T-helper 1 cell treated with Interleukin-12 subunit alpha and Interleukin-12 subunit beta and Interleukin-4 antibody, amounts not matched to agents 30 μg/mL and 1 μg/mL, for 36 hours (primary cell): ENCODE measurements around the gene TEP1.
A peak's percentile ranks its signal among the peaks of the same experiment; 100 is the strongest.
"Not testable (repeated sequence)": the region's sequence is repeated elsewhere in the genome, so short reads cannot be mapped to it uniquely, and the experiment has no call there.

Experiments
- H3K27ac Mint-ChIP-seq: one replicate; pipeline ENCODE4 v1.8.0; 2021; ENCODE audit warnings: mild to moderate bottlenecking, mixed read lengths
- H3K27me3 Mint-ChIP-seq: one replicate; pipeline ENCODE4 v1.8.0; 2021; ENCODE audit warnings: low read depth, mixed read lengths
- H3K36me3 Mint-ChIP-seq: one replicate; pipeline ENCODE4 v1.8.0; 2021; ENCODE audit warnings: low read depth, mixed read lengths
- H3K4me1 Mint-ChIP-seq: one replicate; pipeline ENCODE4 v1.8.0; 2021; ENCODE audit warnings: low read depth, mixed read lengths
- H3K4me3 Mint-ChIP-seq: one replicate; pipeline ENCODE4 v1.8.0; 2021; ENCODE audit warnings: mild to moderate bottlenecking, moderate library complexity, mixed read lengths
- H3K9me3 Mint-ChIP-seq: one replicate; pipeline ENCODE4 v1.8.0; 2021; ENCODE audit warnings: mixed read lengths

TEP1 gene

DNA sequence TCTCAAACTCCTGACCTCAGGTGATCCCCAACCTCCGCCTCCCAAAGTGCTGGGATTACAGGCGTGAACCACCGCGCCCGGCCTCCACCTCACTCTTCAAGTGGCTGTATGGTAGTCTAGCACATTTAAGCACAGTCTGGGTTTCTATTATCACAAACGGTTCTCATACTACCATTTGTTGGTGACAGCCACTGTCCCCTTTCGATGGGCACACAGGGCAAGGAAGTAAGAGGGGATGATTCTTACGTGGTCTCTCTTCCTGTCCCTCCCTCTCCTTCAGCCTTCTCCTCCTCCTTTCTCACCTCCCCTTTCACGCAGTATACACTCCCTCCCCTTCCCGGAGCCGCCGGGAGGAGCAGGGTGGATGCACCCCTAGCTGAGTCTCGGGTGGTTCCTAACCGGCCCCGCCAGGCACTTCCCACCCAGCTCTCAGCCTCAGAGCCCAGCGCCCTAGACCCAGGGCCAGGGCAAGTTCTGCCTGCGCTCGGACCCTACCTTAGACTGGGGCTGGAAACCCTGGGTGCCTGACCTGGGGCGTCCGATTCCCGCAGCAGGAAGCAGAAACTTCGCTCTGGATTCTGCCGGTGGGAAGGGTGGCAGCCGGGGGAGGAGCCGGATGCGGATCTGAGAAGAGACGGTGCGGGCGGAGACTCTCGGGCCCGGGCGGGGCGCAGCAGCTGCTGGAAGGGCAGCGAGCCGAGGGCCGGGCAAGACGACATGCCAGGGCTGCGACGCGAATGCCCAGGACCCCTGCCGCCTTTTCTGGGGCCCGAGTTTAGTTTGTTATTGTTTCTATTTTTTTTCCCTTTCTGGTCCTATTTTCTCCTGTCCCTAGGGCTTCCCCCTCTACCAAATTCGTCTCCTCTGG lies at the start of gene TEP1:
Gene TEP1, minus strand, starts transcription at position 626 of the 868 bp plus-strand sequence. CDS start 5,062 bp downstream, outside the sequence.
- no peaks in the 10 kb centered on the region for H3K9me3 Mint-ChIP-seq
- H3K27me3 Mint-ChIP-seq, result no peaks in the 10 kb centered on the region
- peaks cover 31% of the 10 kb centered on the region for H3K4me1 Mint-ChIP-seq
- H3K4me3 Mint-ChIP-seq, result peak within 1 kb of the TSS; percentile 99
- peaks cover 8% of the 10 kb centered on the region for H3K36me3 Mint-ChIP-seq
- H3K27ac Mint-ChIP-seq, result peak within 1 kb of the TSS; percentile 96

DNA sequence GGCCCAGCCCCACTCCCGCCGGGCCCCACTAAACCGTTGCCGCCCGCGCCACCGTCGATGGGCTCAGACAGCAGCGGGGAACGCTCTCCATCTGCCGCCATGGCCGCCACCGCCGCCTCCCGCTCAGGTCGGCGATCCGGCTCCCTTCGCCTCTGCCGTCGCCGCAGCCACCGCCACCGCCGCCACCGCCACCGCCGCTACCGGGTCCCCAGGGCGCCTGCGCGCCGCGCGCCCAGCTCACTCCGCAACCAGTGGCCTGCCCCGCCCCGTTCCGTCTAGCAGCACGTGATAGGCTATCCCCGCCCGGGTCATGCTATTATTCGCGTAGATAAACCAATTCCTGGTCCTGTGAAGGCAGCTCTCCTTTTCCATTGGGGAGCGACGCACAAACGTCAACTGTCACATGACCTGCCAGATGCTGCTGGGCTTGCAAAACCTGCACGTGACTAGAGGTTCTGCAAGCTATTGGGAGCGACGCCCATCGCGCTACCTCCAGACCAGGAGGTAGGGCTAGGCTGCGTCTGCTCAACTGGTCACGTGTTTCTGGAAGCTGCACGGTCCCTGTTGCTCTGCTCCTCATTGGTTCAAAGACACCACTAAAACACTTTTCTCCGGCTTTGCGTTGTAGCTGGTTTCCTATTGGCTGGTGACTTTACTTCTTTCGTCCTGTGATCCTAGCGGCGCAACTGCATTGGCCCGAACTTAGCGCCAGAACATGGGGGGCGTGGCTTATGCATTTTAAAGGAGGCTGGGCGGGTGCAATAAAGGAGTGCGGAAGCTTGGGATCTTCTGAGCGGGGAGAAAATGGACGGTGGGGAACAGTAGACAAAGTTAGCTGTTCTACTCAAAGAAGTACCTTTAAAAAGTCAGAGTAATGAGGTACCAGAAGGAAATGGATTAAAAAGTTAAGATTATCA lies 48.2 kb upstream of the TEP1 start, which contains the start of gene PIP4P1:
Gene PIP4P1, minus strand, starts transcription at position 210 of the 917 bp plus-strand sequence. Its CDS starts 109 bp downstream, at position 101.
- H3K4me1 Mint-ChIP-seq, result peaks cover 37% of the 10 kb centered on the region

DNA sequence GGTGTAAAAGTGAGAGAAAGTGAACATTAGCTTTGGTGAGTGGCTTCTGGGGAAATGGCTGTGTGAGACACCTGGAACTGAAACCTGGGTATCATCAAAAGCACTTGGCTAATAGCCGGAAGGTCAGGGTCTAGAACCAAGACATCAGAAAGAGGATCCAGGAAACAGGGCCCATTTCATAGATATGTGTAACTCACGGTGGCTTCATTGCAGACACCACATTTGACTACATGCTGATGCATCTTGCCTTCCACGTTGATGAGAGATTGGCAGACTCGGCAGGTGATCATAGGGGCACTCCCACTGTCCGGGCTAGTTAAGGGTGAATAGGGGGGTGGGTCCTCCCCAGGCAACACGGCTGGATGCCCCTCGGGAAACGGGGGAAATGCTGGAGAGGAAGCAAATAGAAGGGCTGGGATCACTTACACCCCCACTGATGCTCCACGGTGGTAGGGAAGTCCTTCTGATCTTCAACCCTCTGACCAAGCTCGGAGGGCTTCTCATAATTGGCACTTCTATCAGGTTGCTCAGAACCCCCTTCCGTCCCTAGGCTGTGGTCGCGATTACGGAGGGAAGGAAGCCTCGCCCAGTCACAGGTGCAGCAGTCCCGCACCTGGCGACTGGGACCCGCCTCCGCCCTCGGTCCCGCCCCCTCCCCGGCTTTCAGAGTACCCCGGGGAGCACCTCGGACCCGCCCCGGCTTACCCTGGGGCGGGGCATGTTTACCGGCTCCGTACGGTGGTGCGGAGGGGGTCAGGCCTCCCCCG lies 47.3 kb upstream of the TEP1 start:
- Mint-ChIP-seq H3K27ac (peak overlapping the region; percentile 85), H3K4me3 (peak overlapping the region; percentile 90), H3K9me3 (no peaks in the 10 kb centered on the region), H3K27me3 (no peaks in the 10 kb centered on the region), H3K36me3 (peaks cover 17% of the 10 kb centered on the region), H3K4me1 (peaks cover 37% of the 10 kb centered on the region)

More for the DNA sequence above, 48.2 kb upstream of the TEP1 start, which contains the start of gene PIP4P1:
- Mint-ChIP-seq H3K27me3 (peaks cover 2% of the 10 kb centered on the region), H3K9me3 (no peaks in the 10 kb centered on the region), H3K27ac (peak within 1 kb of the TSS; percentile 93), H3K4me3 (peak within 1 kb of the TSS; percentile 90), H3K36me3 (peaks cover 17% of the 10 kb centered on the region)

DNA sequence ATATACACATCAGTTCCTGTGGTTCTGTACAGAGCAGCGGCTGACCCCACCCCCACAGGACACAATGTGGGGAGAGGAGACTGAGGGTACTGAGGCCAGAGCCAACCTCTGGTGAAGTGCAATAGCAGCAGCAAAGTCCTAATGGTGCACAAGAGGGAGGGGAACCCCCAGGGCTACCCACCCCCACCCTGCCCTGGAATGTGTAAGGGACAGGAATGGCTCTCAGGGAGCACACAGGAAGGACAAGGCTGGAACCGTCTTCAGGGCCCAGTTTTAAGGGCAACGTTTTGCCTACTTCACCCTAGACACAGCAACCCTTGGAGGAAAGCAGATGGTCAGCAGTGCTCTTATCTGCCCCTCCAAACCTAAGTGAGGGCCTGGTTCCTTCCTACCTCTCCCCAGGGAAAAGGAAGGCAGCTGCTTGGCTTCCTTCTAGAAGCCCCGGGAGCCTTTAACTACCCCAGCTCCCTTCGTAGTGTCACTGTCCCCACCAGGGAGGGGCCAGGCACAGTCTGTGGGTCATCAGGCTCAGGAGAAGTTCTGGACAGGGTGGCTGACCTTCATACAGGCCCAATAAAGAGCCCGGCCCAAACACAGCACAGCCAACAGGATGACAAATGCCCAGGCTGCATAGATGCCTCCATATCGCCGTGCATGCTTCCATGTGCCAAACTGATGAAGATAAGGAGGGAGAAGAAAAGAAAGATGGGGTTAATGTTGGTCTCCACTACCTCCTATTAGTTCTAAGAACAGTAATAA lies 44.9 kb upstream of the TEP1 start:
- H3K4me1 Mint-ChIP-seq, result peaks cover 37% of the 10 kb centered on the region
- H3K27ac Mint-ChIP-seq, result no peak overlapping the region
- H3K4me3 Mint-ChIP-seq, result no peak overlapping the region
- no peaks in the 10 kb centered on the region for H3K27me3 Mint-ChIP-seq
- H3K36me3 Mint-ChIP-seq, result peaks cover 17% of the 10 kb centered on the region
- H3K9me3 Mint-ChIP-seq, result no peaks in the 10 kb centered on the region

DNA sequence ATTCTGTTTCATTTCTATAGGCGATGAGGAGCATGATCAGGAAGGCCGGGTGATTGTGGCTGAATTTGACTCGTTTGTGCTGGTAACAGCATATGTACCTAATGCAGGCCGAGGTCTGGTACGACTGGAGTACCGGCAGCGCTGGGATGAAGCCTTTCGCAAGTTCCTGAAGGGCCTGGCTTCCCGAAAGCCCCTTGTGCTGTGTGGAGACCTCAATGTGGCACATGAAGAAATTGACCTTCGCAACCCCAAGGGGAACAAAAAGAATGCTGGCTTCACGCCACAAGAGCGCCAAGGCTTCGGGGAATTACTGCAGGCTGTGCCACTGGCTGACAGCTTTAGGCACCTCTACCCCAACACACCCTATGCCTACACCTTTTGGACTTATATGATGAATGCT lies 43.7 kb upstream of the TEP1 start:
- Mint-ChIP-seq H3K36me3 (peaks cover 23% of the 10 kb centered on the region), H3K9me3 (no peaks in the 10 kb centered on the region), H3K4me1 (peaks cover 32% of the 10 kb centered on the region), H3K27ac (no peak overlapping the region), H3K4me3 (no peak overlapping the region), H3K27me3 (no peaks in the 10 kb centered on the region)

DNA sequence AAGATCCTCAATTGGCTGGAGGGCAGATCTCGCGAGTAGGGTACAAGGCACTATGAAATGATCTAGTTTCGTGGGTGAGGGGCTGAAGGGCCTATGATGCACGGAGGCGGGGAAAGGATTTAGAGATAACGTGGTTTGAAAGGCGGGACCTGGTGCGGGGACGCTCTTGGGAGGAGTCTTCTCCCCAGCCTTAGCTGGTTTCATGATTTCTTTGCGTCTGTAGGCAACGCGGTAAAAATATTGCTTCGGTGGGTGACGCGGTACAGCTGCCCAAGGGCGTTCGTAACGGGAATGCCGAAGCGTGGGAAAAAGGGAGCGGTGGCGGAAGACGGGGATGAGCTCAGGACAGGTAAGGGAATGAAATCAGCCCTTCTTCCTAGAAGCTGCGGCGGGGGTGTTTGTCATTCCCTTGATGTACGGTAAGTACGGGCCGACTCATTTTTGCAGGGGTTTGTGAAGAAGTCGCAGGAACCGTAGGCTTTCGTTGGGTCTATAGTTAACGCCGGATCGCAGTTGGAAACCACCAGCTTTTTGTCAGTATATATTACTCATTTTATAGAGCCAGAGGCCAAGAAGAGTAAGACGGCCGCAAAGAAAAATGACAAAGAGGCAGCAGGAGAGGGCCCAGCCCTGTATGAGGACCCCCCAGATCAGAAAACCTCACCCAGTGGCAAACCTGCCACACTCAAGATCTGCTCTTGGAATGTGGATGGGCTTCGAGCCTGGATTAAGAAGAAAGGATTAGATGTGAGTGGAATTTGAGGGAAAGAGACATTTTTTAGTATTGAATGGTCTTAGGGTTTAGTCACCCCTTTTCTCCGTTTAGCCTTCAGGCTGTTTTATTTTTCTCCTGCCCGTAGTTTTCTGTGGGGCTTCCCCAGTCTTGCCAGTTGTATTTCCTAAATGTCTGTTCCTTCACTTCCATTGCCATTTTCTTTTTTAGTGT lies 42.3 kb upstream of the TEP1 start:
- Mint-ChIP-seq H3K4me3 (no peak overlapping the region), H3K4me1 (peaks cover 27% of the 10 kb centered on the region), H3K36me3 (peaks cover 27% of the 10 kb centered on the region), H3K9me3 (no peaks in the 10 kb centered on the region), H3K27me3 (no peaks in the 10 kb centered on the region), H3K27ac (no peak overlapping the region)

DNA sequence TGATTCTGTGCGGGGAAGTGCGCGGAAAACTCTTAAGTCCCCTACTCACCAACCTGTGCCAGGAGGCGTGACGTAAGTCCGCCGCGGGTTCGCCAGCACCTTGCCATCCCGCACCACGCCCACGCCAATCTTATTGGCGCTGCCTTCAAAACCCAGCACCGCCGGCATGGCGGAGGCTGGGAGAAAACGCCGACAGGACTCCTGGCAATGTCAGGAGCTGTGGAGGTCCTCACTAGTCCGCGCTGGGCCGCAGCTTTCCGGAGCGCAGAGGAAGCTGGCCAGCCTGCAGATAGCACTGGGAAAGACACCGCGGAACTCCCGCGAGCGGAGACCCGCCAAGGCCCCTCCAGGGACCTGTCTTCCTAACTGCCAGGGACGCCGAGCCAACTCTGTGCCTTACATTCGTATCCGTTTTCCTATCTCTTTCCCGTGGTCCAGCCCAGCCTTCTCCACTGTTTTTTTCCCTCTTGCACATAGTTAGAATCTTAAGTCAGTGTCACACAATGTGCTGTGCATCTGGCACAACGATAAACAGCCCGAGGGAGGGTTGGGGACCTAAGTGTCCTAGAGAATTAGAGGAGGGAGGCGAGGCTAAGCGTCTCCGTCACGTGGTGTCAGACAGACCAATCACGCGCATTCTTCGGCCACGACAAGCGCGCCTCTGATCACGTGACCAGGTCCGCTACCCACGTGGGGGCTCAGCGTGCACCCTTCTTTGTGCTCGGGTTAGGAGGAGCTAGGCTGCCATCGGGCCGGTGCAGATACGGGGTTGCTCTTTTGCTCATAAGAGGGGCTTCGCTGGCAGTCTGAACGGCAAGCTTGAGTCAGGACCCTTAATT lies 41.4 kb upstream of the TEP1 start, which contains the start of the genes APEX1 and OSGEP:
Gene APEX1, plus strand, starts transcription at position 711 of the 839 bp plus-strand sequence. CDS start 420 bp downstream, outside the sequence.
Gene OSGEP, minus strand, starts transcription at position 297 of the 839 bp plus-strand sequence. Its CDS starts 129 bp downstream, at position 168.
- Mint-ChIP-seq H3K27me3 (no peaks in the 10 kb centered on the region), H3K4me3 (no peak within 1 kb of the TSS), H3K4me1 (peaks cover 21% of the 10 kb centered on the region), H3K9me3 (no peaks in the 10 kb centered on the region), H3K27ac (no peak within 1 kb of the TSS), H3K36me3 (peaks cover 25% of the 10 kb centered on the region)

DNA sequence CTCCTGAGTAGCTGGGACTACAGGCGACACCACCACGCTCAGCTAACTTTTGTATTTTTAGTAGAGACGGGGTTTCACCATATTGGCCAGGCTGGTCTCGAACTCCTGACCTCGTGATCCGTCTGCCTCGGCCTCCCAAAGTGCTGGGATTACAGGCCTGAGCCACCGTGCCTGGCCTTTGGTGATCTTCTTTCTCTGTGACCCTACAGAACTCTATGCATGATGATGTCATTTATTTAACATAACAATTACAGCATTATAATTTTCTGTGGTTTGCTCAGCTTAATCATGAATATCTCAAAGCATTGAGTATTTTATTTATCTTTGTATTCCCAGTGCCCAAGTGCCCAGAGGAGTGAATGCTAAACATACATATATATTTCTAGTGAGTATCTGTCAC lies 39.5 kb upstream of the TEP1 start:
- not testable (repeated sequence) for H3K27ac Mint-ChIP-seq

DNA sequence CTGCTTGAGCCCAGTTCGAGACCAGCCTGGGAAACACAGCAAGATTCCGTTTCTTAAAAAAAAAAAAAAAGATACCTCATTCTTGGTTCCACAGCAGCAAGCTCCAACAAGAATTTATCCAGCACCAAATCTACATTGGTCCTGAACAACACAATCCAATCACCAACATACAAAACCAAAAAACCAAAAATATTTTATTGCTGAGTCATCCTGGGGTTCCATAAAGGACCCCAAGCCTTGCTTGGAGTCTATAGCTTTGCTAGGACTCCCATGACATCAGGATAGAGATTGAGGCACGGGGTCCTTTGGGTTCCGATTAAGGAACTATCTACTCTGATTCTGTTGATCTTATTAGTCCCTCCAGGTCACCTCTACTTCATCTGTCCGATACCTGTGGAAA lies 33.6 kb upstream of the TEP1 start:
- H3K4me1 Mint-ChIP-seq, result peaks cover 7% of the 10 kb centered on the region
- H3K9me3 Mint-ChIP-seq, result no peaks in the 10 kb centered on the region
- no peak overlapping the region for H3K4me3 Mint-ChIP-seq
- no peaks in the 10 kb centered on the region for H3K27me3 Mint-ChIP-seq
- no peak overlapping the region for H3K27ac Mint-ChIP-seq
- peaks cover 32% of the 10 kb centered on the region for H3K36me3 Mint-ChIP-seq

More for the DNA sequence above, 39.5 kb upstream of the TEP1 start:
- not testable (repeated sequence) for H3K4me3 Mint-ChIP-seq, H3K9me3 Mint-ChIP-seq, H3K27me3 Mint-ChIP-seq
- Mint-ChIP-seq H3K36me3 (peaks cover 26% of the 10 kb centered on the region), H3K4me1 (peaks cover 11% of the 10 kb centered on the region)

DNA sequence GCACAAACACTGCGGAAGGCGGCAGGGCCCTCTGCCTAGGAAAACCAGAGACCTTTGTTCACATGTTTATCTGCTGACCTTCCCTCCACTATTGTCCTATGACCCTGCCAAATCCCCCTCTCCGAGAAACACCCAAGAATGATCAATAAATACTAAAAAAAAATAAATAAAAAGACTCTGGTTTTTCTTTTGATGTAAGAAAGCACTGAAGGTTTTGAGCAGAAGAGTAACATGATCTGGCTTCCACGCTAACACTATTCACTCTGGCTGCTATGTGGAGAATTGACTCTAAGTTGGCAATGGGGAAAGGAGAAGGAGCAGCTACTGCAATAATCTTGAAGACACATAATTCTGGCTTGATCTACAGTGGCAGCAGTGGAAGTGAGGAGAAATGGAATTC lies 30.3 kb upstream of the TEP1 start:
- not testable (repeated sequence) for H3K9me3 Mint-ChIP-seq, H3K27me3 Mint-ChIP-seq, H3K27ac Mint-ChIP-seq, H3K4me3 Mint-ChIP-seq
- Mint-ChIP-seq H3K4me1 (peaks cover 17% of the 10 kb centered on the region), H3K36me3 (peaks cover 19% of the 10 kb centered on the region)

DNA sequence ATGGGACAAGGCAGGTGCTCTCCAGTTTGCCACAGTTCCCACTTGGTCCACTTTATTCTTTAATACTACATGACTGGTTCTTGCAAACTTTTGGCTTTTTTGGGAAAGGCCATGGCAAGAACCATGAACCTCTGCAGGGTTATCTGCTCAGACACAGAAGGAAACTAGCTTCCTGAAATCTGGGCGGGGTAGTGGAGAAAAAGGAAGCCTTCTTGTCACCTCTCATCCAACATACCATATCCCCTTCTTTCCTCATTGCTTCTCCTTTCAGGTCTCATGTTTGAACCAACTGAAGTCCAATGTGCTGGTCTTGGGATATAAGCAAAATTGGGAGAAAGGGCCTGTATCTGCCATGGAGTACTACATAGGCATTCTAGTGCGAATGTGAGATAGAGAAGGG lies 28.2 kb upstream of the TEP1 start:
- Mint-ChIP-seq H3K36me3 (peaks cover 5% of the 10 kb centered on the region), H3K4me1 (peaks cover 17% of the 10 kb centered on the region), H3K9me3 (no peaks in the 10 kb centered on the region), H3K4me3 (no peak overlapping the region), H3K27ac (no peak overlapping the region), H3K27me3 (no peaks in the 10 kb centered on the region)

DNA sequence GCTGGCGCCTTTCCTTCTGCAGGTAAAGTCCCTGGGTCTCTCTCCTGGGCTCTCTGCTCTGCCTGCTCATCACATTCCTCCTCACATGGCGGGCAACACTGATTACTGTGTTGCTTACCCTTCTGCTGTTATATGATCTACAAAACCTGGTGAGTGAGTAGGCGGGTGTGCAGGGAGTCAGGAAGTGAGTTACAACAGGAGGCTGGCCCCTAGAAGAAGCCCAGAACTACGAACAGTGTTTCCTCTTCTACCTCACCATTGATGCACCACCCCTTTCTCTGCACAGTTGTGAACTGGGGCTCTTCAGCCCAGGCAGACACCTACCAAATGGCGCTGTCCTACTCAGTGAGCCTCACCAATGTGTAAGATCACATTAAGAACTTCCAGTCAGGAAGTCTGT lies 27.6 kb upstream of the TEP1 start:
- Mint-ChIP-seq H3K4me3 (no peak overlapping the region), H3K27me3 (no peaks in the 10 kb centered on the region), H3K4me1 (peaks cover 17% of the 10 kb centered on the region), H3K36me3 (peaks cover 5% of the 10 kb centered on the region), H3K27ac (peak overlapping the region; percentile 14), H3K9me3 (no peaks in the 10 kb centered on the region)
